Gastroesophageal sphincter (tissue), 3 donors: ENCODE measurements around the gene HOXD8.

Source experiments
- CTCF ChIP-seq, 4 experiments: fragments of 200-600 bp in 2 of 4; fragments of 450-650 bp in 2 of 4; sonication (generic) in 1 of 4; IDR thresholded peaks; one replicate each; pipeline ENCODE4 v1.5.1; 2017 to 2019; ENCODE audit warnings: antibody characterized with exemption in 4 of 4, mild to moderate bottlenecking in 2 of 4, moderate library complexity in 2 of 4
- POLR2A ChIP-seq, 2 donors: fragments of 450-650 bp; IDR thresholded peaks; one replicate each; pipeline ENCODE4 v1.6.1; 2017; ENCODE audit warnings: antibody characterized with exemption in 2 of 2, mild to moderate bottlenecking in 2 of 2, moderate library complexity in 1 of 2

GRCh38 chr2:176164611-176165369 lies 35.3 kb downstream of the HOXD8 start:
- TF ChIP-seq POLR2A (IDR thresholded peaks at IDR 0.05) (no peak), CTCF (IDR thresholded peaks at IDR 0.05) (no peak)
